Measurements from ENCODE around the gene RAPGEF2. TPM values are rescaled to one million over a fixed set of nuclear protein-coding genes. Genes with fewer than 3 reads are reported as not detected.
"Not testable (repeated sequence)": the region's sequence is repeated elsewhere in the genome, so short reads cannot be mapped to it uniquely, and the experiment has no call there.

The RAPGEF2 gene
- total and polyA plus RNA-seq, 4 donors, result 44.4 to 116 (median 66.0) TPM

GRCh38 chr4:159071969-159072765, 30.7 kb upstream of the RAPGEF2 start:
- H3K36me3 ChIP-seq (ENCODE audit: control insufficient read depth, insufficient read depth, low read length), result no peaks in the 10 kb centered on the region
- 100% methylated on average over 2 of the region's 6 CpGs for WGBS (ENCODE audit: insufficient coverage)
- DNase-seq (ENCODE audit: low read depth in 4 of 6, low spot score in 6 of 6), result no peak
- no peaks in the 10 kb centered on the region for H3K4me1 ChIP-seq (ENCODE audit: control insufficient read depth, insufficient read depth, low read length)
- H3K4me3 ChIP-seq (ENCODE audit: low read depth, low read length), result no peak overlapping the region
- no peaks in the 10 kb centered on the region for H3K27me3 ChIP-seq (ENCODE audit: control insufficient read depth, insufficient read depth, low read length)
- no peak overlapping the region for H3K27ac ChIP-seq (ENCODE audit: low read depth, low read length)
- H3K9me3 ChIP-seq (ENCODE audit: control insufficient read depth, insufficient read depth, low read length), result no peaks in the 10 kb centered on the region

- no peak overlapping the region for H3K4me3 ChIP-seq (ENCODE audit: low read depth, low read length)
- 100% methylated on average over 1 of the region's 3 CpGs for WGBS (ENCODE audit: insufficient coverage)
- no peaks in the 10 kb centered on the region for H3K27me3 ChIP-seq (ENCODE audit: control insufficient read depth, insufficient read depth, low read length)
- H3K4me1 ChIP-seq (ENCODE audit: control insufficient read depth, insufficient read depth, low read length), result no peaks in the 10 kb centered on the region
- no peak overlapping the region for H3K27ac ChIP-seq (ENCODE audit: low read depth, low read length)
- no peaks in the 10 kb centered on the region for H3K36me3 ChIP-seq (ENCODE audit: control insufficient read depth, insufficient read depth, low read length)
- no peaks in the 10 kb centered on the region for H3K9me3 ChIP-seq (ENCODE audit: control insufficient read depth, insufficient read depth, low read length)
- no peak for DNase-seq (ENCODE audit: low read depth in 4 of 6, low spot score in 6 of 6)
These were observed 27.3 kb upstream of the RAPGEF2 start for GRCh38 chr4:159075531-159075932.

GRCh38 chr4:159077018-159077417, 25.9 kb upstream of the RAPGEF2 start:
- not testable (repeated sequence) for H3K27ac ChIP-seq (ENCODE audit: low read depth, low read length); H3K36me3 ChIP-seq (ENCODE audit: control insufficient read depth, insufficient read depth, low read length); H3K27me3 ChIP-seq (ENCODE audit: control insufficient read depth, insufficient read depth, low read length); H3K9me3 ChIP-seq (ENCODE audit: control insufficient read depth, insufficient read depth, low read length); H3K4me1 ChIP-seq (ENCODE audit: control insufficient read depth, insufficient read depth, low read length); DNase-seq (ENCODE audit: low read depth in 4 of 6, low spot score in 6 of 6); H3K4me3 ChIP-seq (ENCODE audit: low read depth, low read length)
- 98% methylated on average over 12 of the region's 13 CpGs for WGBS (ENCODE audit: insufficient coverage)

DNA sequence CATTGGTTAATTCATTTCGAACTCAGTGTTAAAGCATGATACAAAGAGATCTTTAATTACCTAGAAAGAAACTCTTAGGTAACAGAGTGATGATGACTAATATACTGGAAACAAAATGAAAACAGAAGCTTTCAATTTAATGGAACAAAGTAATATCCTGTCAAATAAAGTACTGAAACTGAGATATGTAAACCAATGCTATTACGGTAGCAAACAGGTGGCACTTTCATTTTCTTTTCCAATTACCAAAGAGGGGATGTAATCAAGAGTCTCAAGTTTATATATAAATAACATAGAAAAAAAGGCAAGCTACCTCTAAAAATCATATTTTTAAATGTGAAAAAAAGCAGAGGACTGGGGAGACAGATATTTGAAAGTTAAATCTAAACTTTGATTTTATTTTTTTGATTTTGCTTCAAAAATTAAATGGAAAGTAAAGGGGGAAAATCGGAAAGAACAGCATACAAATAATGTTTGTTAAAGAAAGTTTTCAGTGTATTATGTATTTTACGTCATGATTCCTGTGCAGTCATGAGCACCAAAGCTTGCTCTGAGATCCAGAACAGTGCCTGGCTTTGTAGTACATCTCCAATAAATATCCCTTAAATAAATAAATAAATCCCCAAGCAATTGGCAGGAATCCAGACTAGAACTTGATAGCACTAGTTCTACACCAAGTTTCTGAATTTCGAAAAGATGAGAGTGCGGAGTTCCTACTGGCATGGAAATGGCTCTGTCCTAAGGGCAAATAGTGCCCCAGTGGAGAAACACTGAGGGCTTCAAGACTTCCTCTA, 25.0 kb upstream of the RAPGEF2 start:
- 53% methylated on average over 3 of the region's 6 CpGs for WGBS (ENCODE audit: insufficient coverage)
- no peaks in the 10 kb centered on the region for H3K9me3 ChIP-seq (ENCODE audit: control insufficient read depth, insufficient read depth, low read length)
- no peaks in the 10 kb centered on the region for H3K36me3 ChIP-seq (ENCODE audit: control insufficient read depth, insufficient read depth, low read length)
- no peaks in the 10 kb centered on the region for H3K4me1 ChIP-seq (ENCODE audit: control insufficient read depth, insufficient read depth, low read length)
- H3K27ac ChIP-seq (ENCODE audit: low read depth, low read length), result peak overlapping the region; percentile 19
- H3K4me3 ChIP-seq (ENCODE audit: low read depth, low read length), result no peak overlapping the region
- peak in 2 of 6 donors; percentile 47 to 54 for DNase-seq (ENCODE audit: low read depth in 4 of 6, low spot score in 6 of 6)
- no peaks in the 10 kb centered on the region for H3K27me3 ChIP-seq (ENCODE audit: control insufficient read depth, insufficient read depth, low read length)

DNA sequence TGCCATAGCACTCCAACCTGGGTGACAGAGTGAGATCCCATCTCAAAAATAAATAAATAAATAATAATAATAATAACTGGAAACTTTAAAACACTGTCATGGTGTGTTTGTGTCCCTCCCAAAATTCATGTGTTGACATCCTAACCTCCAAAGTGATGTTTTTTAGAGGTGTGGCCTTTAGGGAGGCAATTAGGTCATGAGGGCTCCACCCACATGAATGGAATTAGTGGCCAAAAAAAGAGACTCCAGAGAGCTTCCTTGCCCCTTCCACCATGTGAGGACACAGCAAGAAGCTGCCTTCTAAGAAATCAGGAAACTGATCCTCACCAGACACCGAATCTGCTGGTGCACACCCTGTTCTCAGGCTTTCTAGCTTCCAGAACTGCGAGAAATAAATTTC, 23.8 kb upstream of the RAPGEF2 start:
- DNase-seq (ENCODE audit: low read depth in 4 of 6, low spot score in 6 of 6), result no peak
- Histone ChIP-seq H3K27me3 (ENCODE audit: control insufficient read depth, insufficient read depth, low read length) (no peaks in the 10 kb centered on the region), H3K27ac (ENCODE audit: low read depth, low read length) (no peak overlapping the region), H3K4me1 (ENCODE audit: control insufficient read depth, insufficient read depth, low read length) (no peaks in the 10 kb centered on the region), H3K9me3 (ENCODE audit: control insufficient read depth, insufficient read depth, low read length) (no peaks in the 10 kb centered on the region), H3K4me3 (ENCODE audit: low read depth, low read length) (no peak overlapping the region), H3K36me3 (ENCODE audit: control insufficient read depth, insufficient read depth, low read length) (no peaks in the 10 kb centered on the region)
- WGBS (ENCODE audit: insufficient coverage), result no CpG with 5 or more reads among the region's 2 CpGs

DNA sequence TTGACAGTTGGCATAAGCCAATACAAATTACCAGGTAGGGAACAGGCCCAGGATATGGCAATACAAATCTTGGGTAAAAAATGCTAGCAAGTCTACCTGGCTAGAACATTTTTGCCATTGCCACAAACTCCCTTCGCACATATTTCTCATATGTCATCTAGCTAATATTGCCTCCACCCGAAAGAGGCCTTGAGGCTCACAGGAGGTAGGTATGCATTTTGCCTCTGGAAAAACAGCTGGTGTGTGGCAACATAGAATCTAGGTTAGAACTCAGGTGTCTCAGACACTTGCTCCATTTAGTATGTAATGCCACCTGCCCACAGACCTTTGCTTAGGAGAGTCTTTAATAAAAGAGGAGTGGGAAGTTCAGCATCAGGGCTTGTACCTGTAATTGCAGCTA, 16.3 kb upstream of the RAPGEF2 start:
- Histone ChIP-seq H3K36me3 (ENCODE audit: control insufficient read depth, insufficient read depth, low read length) (no peaks in the 10 kb centered on the region), H3K9me3 (ENCODE audit: control insufficient read depth, insufficient read depth, low read length) (no peaks in the 10 kb centered on the region), H3K4me3 (ENCODE audit: low read depth, low read length) (no peak overlapping the region), H3K27ac (ENCODE audit: low read depth, low read length) (no peak overlapping the region), H3K4me1 (ENCODE audit: control insufficient read depth, insufficient read depth, low read length) (no peaks in the 10 kb centered on the region), H3K27me3 (ENCODE audit: control insufficient read depth, insufficient read depth, low read length) (no peaks in the 10 kb centered on the region)
- WGBS (ENCODE audit: insufficient coverage), result no CpG with 5 or more reads among the region's 2 CpGs
- DNase-seq (ENCODE audit: low read depth in 4 of 6, low spot score in 6 of 6), result no peak

GRCh38 chr4:159090255-159090654, 12.6 kb upstream of the RAPGEF2 start:
- Histone ChIP-seq H3K4me1 (ENCODE audit: control insufficient read depth, insufficient read depth, low read length) (no peaks in the 10 kb centered on the region), H3K4me3 (ENCODE audit: low read depth, low read length) (no peak overlapping the region), H3K36me3 (ENCODE audit: control insufficient read depth, insufficient read depth, low read length) (no peaks in the 10 kb centered on the region), H3K27me3 (ENCODE audit: control insufficient read depth, insufficient read depth, low read length) (no peaks in the 10 kb centered on the region), H3K9me3 (ENCODE audit: control insufficient read depth, insufficient read depth, low read length) (no peaks in the 10 kb centered on the region), H3K27ac (ENCODE audit: low read depth, low read length) (no peak overlapping the region)
- no peak for DNase-seq (ENCODE audit: low read depth in 4 of 6, low spot score in 6 of 6)
- no CpG with 5 or more reads among the region's 4 CpGs for WGBS (ENCODE audit: insufficient coverage)

DNA sequence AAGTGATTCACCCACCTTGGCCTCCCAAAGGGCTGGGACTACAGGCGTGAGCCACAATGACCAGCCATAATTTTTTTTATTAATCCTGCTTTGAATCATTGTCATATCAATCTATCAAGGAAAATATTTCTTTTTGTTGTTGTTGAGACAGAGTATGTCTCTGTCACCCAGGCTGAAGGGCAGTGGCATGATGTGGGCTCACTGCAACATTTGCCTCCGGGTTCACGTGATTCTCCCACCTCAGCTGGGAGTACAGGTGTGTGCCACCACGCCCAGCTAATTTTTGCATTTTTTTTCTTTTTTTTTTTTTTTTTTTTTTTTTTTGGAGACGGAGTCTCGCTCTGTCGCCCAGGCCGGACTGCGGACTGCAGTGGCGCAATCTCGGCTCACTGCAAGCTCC, 8.7 kb upstream of the RAPGEF2 start:
- not testable (repeated sequence) for H3K4me1 ChIP-seq (ENCODE audit: control insufficient read depth, insufficient read depth, low read length); H3K27ac ChIP-seq (ENCODE audit: low read depth, low read length); H3K36me3 ChIP-seq (ENCODE audit: control insufficient read depth, insufficient read depth, low read length); DNase-seq (ENCODE audit: low read depth in 4 of 6, low spot score in 6 of 6); H3K9me3 ChIP-seq (ENCODE audit: control insufficient read depth, insufficient read depth, low read length); H3K27me3 ChIP-seq (ENCODE audit: control insufficient read depth, insufficient read depth, low read length); H3K4me3 ChIP-seq (ENCODE audit: low read depth, low read length)
- no CpG with 5 or more reads among the region's 11 CpGs for WGBS (ENCODE audit: insufficient coverage)

GRCh38 chr4:159096434-159096833, 6.4 kb upstream of the RAPGEF2 start:
- H3K27me3 ChIP-seq (ENCODE audit: control insufficient read depth, insufficient read depth, low read length), result no peaks in the 10 kb centered on the region
- H3K4me1 ChIP-seq (ENCODE audit: control insufficient read depth, insufficient read depth, low read length), result no peaks in the 10 kb centered on the region
- H3K36me3 ChIP-seq (ENCODE audit: control insufficient read depth, insufficient read depth, low read length), result no peaks in the 10 kb centered on the region
- H3K27ac ChIP-seq (ENCODE audit: low read depth, low read length), result no peak overlapping the region
- H3K9me3 ChIP-seq (ENCODE audit: control insufficient read depth, insufficient read depth, low read length), result no peaks in the 10 kb centered on the region
- H3K4me3 ChIP-seq (ENCODE audit: low read depth, low read length), result no peak overlapping the region
- 100% methylated on average over 1 of the region's 3 CpGs for WGBS (ENCODE audit: insufficient coverage)
- no peak for DNase-seq (ENCODE audit: low read depth in 4 of 6, low spot score in 6 of 6)

- Histone ChIP-seq H3K27ac (ENCODE audit: low read depth, low read length) (no peak overlapping the region), H3K27me3 (ENCODE audit: control insufficient read depth, insufficient read depth, low read length) (no peaks in the 10 kb centered on the region), H3K9me3 (ENCODE audit: control insufficient read depth, insufficient read depth, low read length) (no peaks in the 10 kb centered on the region), H3K4me3 (ENCODE audit: low read depth, low read length) (no peak overlapping the region), H3K4me1 (ENCODE audit: control insufficient read depth, insufficient read depth, low read length) (peaks cover 3% of the 10 kb centered on the region), H3K36me3 (ENCODE audit: control insufficient read depth, insufficient read depth, low read length) (no peaks in the 10 kb centered on the region)
- no peak for DNase-seq (ENCODE audit: low read depth in 4 of 6, low spot score in 6 of 6)
- no CpG with 5 or more reads among the region's 1 CpG for WGBS (ENCODE audit: insufficient coverage)
These were observed 5.7 kb upstream of the RAPGEF2 start for GRCh38 chr4:159097144-159097543.
